ENCODE data around the gene ZBTB25.

Gene ZBTB25

GRCh38 chr14:64434528-64434927, 69.1 kb downstream of the ZBTB25 start:
- no peak for DNase-seq

- DNase-seq = no peak
Measured at GRCh38 chr14:64423987-64424386, 79.7 kb downstream of the ZBTB25 start.

DNA sequence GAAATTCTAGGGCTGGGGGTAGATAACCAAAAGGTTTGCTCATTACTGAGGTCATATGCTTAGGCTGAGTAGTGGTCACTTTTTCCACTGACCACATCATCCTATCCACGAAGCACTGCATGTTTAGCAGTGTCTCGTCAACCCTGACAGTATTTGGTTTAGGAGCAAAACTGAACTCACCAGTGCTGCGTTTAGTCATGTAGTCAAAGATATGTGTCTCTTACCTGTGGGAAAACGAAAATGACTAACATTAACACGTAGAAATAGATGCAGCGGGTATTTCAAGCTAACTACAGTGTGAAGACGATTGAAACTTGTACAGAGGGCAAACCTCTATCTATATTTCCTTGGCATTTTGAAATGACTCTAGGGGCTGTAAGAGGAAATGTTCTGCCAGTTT, 80.9 kb downstream of the ZBTB25 start:
- DNase-seq = peak; percentile 73

- no peak for DNase-seq
Measured at GRCh38 chr14:64422005-64422404, 81.6 kb downstream of the ZBTB25 start.

DNA sequence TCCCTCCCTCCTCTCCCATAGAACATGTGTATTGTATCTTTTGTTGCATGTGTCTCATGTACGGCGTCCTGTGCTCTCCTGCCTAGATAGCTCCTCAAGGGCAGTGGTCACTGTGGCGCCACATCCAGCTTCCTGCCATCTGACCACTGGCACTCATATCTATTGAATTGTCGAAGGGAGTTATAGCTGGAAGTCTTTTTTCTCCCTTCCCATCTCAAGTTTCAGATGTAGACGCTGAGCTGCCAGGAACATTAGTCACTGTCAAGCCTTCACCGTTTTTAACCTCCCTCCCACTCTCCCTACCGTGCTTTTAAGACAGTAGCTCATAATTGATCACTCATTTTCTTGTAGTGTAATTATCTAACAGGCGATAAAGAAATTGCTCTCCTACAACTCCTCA, 82.5 kb downstream of the ZBTB25 start:
- no peak for DNase-seq

GRCh38 chr14:64419003-64419402, 84.6 kb downstream of the ZBTB25 start:
- DNase-seq = no peak

DNA sequence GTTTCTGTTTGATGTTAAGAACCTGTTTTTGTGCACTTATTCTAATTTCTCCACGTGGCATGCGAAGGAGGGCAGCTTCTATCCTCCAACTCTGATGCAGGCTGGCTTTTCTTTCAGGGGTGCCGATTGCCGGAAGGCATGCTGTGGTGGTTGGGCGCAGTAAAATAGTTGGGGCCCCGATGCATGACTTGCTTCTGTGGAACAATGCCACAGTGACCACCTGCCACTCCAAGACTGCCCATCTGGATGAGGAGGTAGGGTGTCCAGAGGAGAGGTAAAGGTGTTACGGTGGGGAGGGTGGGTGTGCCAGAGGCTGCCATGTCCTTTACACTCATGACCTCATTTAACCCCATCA, 85.9 kb downstream of the ZBTB25 start:
- DNase-seq = no peak

DNA sequence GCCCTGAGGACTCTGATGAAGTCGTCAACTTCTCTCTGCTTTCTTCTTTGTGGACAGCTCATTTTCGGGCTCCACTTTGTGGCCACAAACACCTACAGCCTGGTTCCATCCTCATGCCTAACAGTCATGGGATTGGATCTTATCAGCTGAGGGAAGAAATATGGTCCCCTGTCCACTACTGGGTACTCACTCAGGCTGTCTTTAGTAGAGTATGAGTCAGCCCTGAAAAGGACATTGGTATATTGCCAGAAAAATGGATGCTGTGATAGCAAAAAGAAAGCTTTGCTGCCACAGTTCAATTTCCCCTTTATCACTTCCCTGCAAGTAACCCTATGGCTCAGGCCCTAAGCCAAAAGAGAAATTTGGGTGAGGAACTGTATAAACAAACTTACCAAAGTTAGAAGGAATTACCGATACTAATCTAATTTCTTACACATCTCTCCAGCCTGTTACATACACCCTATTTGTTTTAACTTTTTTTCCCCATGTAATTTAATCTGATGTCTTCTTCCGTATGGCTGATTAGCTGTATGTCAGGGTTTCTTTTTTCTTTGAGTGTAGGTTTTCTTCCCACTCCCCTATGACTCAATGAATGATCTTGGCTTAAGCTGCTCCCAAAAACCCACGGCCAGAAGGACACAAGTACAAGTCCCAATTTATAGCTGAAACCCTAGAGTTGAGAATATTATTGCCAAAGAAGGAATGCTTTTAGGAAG, 86.4 kb downstream of the ZBTB25 start:
- no peak for DNase-seq

DNA sequence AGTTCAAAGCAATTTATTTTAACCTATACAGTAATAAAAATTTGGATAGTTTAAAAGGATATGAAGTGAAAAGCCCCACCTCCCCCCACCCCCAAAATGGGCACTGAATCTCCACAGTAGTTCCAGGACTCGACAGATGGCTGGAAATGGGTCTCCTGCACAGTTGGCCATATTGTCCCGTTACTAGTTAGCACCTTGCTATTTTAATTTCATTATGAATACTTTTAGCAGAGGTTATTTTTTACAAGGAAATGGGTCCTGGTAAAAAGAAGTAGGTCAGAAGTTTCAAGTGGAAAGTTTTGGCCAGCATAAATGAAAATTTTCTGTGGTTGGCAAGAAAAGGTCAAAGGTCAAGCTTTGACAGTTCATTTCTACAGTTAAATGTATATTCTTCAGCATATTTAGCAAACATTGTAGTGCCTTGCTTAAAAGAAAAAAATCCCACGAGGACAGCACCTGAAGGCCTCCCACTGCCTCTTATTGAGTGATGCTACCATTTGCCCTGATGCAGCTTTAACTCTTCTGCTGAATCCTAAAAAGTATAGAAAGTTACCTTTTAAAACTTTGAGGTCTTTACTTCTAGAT, 87.2 kb downstream of the ZBTB25 start:
- DNase-seq = no peak

- DNase-seq = no peak
Measured at GRCh38 chr14:64412237-64412636, 91.4 kb downstream of the ZBTB25 start.

- no peak for DNase-seq
Measured at GRCh38 chr14:64411001-64411400, 92.6 kb downstream of the ZBTB25 start.

GRCh38 chr14:64410084-64410774, 93.4 kb downstream of the ZBTB25 start:
- DNase-seq = no peak

DNA sequence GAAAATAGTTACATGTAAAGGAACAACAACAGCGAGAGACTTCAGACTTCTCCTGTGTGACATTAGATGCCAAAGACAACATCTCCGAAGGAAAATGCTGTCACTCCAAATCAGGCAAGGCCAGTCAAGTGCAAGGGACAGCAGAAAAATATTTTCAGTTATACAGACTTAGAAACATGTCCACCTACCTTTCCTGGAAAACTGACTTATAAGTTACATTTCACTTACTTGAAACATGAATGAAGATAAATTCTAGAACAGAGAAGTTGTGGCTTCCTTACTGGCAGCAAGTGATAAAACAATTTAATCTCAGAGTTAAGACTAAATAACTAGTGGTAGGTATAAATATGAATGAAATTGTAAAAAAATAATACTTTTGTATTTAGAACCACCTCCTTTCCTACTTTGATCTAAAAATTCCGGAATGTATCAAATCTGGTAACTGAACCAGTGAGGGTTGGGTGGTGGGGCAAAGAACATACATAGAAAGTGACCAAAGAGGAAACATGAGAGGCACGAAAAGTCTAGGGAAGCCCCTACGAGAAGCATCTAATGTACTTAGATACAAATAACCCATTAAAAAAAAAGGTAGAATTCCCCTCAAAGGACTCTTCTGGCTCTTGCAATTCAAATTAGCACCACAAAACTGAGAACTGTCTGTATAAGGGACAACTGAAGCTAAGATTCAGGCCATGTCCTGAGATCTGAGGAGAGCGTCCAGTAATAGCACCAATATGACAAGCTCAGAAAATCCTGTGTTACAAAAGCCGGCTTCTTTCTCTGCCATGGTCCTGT, 94.3 kb downstream of the ZBTB25 start:
- no peak for DNase-seq

GRCh38 chr14:64407329-64407728, 96.3 kb downstream of the ZBTB25 start:
- no peak for DNase-seq

- no peak for DNase-seq
Measured at GRCh38 chr14:64405295-64405694, 98.3 kb downstream of the ZBTB25 start.

DNA sequence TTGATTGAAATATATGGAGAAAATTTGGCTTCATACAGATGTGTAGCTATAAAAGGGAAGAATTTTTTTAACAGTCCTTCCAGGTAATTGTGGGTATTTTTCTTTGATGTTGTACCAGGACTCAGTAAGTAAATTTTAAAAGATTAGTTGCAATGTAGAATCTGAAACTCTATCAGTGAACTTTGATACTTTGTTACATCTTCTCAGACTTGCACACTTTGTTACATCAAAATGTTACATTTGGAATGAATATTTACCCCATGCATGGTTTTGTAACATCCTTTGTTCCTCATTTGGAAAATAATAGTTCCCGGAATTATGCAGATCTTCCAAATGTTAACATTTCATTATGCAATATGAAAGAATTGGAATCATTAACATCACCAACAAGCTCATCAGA, 101.7 kb downstream of the ZBTB25 start:
- no peak for DNase-seq

- no peak for DNase-seq
Measured at GRCh38 chr14:64400829-64401459, 102.7 kb downstream of the ZBTB25 start.
